ENCODE measurements around the gene EN2.

DNA sequence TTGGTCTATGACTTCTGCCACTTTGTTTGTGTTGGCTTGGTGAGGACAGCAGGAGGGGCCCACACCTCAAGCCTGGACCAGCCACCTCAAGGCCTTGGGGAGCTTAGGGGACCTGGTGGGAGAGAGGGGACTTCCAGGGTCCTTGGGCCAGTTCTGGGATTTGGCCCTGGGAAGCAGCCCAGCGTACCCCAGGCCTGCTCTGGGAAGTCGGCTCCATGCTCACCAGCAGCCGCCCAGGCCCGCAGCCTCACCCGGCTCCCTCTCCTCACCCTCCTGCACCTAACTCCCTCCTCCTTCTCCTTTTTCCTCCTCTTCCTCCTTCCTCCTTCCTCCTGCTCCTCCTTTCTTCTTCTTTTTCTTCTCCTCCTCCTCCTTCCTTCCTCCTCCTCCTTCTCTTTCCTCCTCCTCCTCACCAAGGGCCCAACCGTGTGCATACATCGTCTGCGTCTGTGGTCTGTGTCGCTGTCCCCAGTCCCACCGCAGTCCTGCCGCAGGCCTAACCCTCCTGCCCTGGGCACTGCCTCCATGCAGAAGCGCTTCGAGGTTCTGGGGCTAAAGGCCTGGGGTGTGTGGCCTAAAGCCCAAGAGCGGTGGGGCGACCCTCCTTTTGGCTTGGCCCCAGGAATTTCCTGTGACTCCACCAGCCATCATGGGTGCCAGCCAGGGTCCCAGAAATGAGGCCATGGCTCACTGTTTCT, 5.3 kb downstream of the EN2 start:
- TF ChIP-seq, protein P1, sequence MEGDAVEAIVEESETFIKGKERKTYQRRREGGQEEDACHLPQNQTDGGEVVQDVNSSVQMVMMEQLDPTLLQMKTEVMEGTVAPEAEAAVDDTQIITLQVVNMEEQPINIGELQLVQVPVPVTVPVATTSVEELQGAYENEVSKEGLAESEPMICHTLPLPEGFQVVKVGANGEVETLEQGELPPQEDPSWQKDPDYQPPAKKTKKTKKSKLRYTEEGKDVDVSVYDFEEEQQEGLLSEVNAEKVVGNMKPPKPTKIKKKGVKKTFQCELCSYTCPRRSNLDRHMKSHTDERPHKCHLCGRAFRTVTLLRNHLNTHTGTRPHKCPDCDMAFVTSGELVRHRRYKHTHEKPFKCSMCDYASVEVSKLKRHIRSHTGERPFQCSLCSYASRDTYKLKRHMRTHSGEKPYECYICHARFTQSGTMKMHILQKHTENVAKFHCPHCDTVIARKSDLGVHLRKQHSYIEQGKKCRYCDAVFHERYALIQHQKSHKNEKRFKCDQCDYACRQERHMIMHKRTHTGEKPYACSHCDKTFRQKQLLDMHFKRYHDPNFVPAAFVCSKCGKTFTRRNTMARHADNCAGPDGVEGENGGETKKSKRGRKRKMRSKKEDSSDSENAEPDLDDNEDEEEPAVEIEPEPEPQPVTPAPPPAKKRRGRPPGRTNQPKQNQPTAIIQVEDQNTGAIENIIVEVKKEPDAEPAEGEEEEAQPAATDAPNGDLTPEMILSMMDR (IDR thresholded peaks at IDR 0.05) = no peak
- TF ChIP-seq ZFX (IDR thresholded peaks at IDR 0.05; ENCODE audit: borderline replicate concordance) = no peak
